HepG2 (cell line): ENCODE measurements around the gene ATP7A. TPM values are rescaled to one million over a fixed set of nuclear protein-coding genes. Genes with fewer than 3 reads are reported as not detected.

ENCODE experiments used
- ATAC-seq: fragments of 200-7000 bp; cut with Tn5 transposase; 3 replicates; pipeline ENCODE4 v1.9.1; 2020; ENCODE audit warnings: mild to moderate bottlenecking, moderate library complexity
- BruUV-seq: library from RNA; stranded (reverse); fragments of 400-500 nt; replicated peaks from 2 replicates; lab custom pipeline; 2021; lab: Mats Ljungman, UMichigan
- CTCF ChIA-PET: fragments of 300-600 bp; formaldehyde crosslinking; extraction: SDS; loops from one replicate; lab custom pipeline; 2021; ENCODE audit warnings: low total read pairs, inconsistent platforms, low intra/inter-chr PET ratio; lab: Yijun Ruan, JAX
- POLR2A ChIA-PET: fragments of 350-600 bp; sonication (Branson Sonifier 250); formaldehyde crosslinking; loops from one replicate; lab custom pipeline; 2020; ENCODE audit warnings: antibody characterized with exemption, inconsistent platforms; lab: Yijun Ruan, JAX
- DNase-seq: peaks from one replicate; pipeline ENCODE4 v3.0.0-alpha.2; 2015; ENCODE audit warnings: low spot score
- FAIRE-seq: peaks from 3 replicates; lab custom pipeline; 2011; peaks lifted over from hg19 to GRCh38; lab: Jason Lieb, UNC
- H2AFZ ChIP-seq: one replicate; pipeline ENCODE4 v1.6.1; 2011; ENCODE audit warnings: low read length, inconsistent platforms
- H3K27ac ChIP-seq: fragments of 300-600 bp; 3 replicates; pipeline ENCODE4 v1.8.0; 2011; ENCODE audit warnings: mixed run types, mild to moderate bottlenecking, mixed read lengths, low read length, inconsistent platforms; ENCODE audit not compliant: insufficient read depth; ENCODE audit errors: extremely low read length
- H3K27me3 ChIP-seq, 2 experiments: fragments of 200-600 bp in 1 of 2; 2 replicates in 1 of 2; 3 replicates in 1 of 2; pipeline versions ENCODE4 v1.6.0 to v1.8.0; 2011; ENCODE audit warnings: low read length in 2 of 2, mild to moderate bottlenecking in 2 of 2, moderate library complexity in 2 of 2, inconsistent platforms in 1 of 2; ENCODE audit not compliant: insufficient read depth in 2 of 2, control insufficient read depth in 1 of 2
- H3K36me3 ChIP-seq, 2 experiments: fragments of 200-600 bp in 1 of 2; replicated peaks in 1 of 2; 2 replicates in 1 of 2; 3 replicates in 1 of 2; pipeline versions ENCODE4 v1.5.1 to v1.8.0; 2011; ENCODE audit warnings: low read length in 2 of 2, inconsistent platforms in 1 of 2; ENCODE audit not compliant: insufficient read depth in 2 of 2, control insufficient read depth in 1 of 2
- H3K4me1 ChIP-seq: 2 replicates; pipeline ENCODE4 v1.5.1; 2012; ENCODE audit warnings: low read length, inconsistent platforms; ENCODE audit not compliant: insufficient read depth
- H3K4me2 ChIP-seq: 2 replicates; pipeline ENCODE4 v1.6.0; 2011; ENCODE audit warnings: low read depth, low read length, inconsistent platforms
- H3K4me3 ChIP-seq, 3 experiments: fragments of 200-600 bp in 1 of 3; sonication (generic), shearing (Covaris generic) in 1 of 3; replicated peaks in 1 of 3; 2 replicates each; pipeline ENCODE4 v1.5.1; 2011 to 2016; ENCODE audit warnings: low read length in 3 of 3, inconsistent platforms in 2 of 3, low read depth in 2 of 3, mild to moderate bottlenecking in 2 of 3, control low read depth in 1 of 3, mixed read lengths in 1 of 3; ENCODE audit not compliant: insufficient read depth in 1 of 3
- H3K79me2 ChIP-seq: one replicate; pipeline ENCODE4 v1.6.1; 2011; ENCODE audit warnings: low read length, inconsistent platforms; ENCODE audit not compliant: insufficient read depth
- H3K9ac ChIP-seq: 2 replicates; pipeline ENCODE4 v1.6.0; 2011; ENCODE audit warnings: mild to moderate bottlenecking, low read depth, low read length, inconsistent platforms; ENCODE audit not compliant: insufficient read depth
- H3K9me3 ChIP-seq: 2 replicates; pipeline ENCODE4 v1.5.1; 2012; ENCODE audit warnings: mild to moderate bottlenecking, low read length
- H4K20me1 ChIP-seq: 2 replicates; pipeline ENCODE4 v1.6.0; 2011; ENCODE audit warnings: inconsistent platforms, mild to moderate bottlenecking, low read length, moderate library complexity; ENCODE audit not compliant: insufficient read depth
- FOSL2 ChIP-seq: sonication (generic); formaldehyde crosslinking; IDR thresholded peaks from 2 replicates; pipeline ENCODE4 v1.4.0; 2020; ENCODE audit warnings: missing genetic modification reagents
- NCOA2 ChIP-seq: sonication (generic); formaldehyde crosslinking; IDR thresholded peaks from 2 replicates; pipeline ENCODE4 v1.8.0; 2022; ENCODE audit warnings: inconsistent platforms
- ZBTB10 ChIP-seq: sonication (generic); formaldehyde crosslinking; IDR thresholded peaks from 2 replicates; pipeline ENCODE4 v1.4.0; 2020; ENCODE audit warnings: missing genetic modification reagents, borderline replicate concordance
- ZBTB3 ChIP-seq: sonication (generic); formaldehyde crosslinking; IDR thresholded peaks from 2 replicates; pipeline ENCODE4 v1.4.0; 2020; ENCODE audit warnings: low read depth, mild to moderate bottlenecking, moderate library complexity, missing genetic modification reagents, borderline replicate concordance
- ZFP91 ChIP-seq: sonication (generic); formaldehyde crosslinking; IDR thresholded peaks from 2 replicates; pipeline ENCODE4 v1.9.0; 2022; ENCODE audit warnings: missing genetic modification reagents, mild to moderate bottlenecking, borderline replicate concordance
- ZNF256 ChIP-seq: sonication (generic); formaldehyde crosslinking; conservative IDR thresholded peaks from 2 replicates; pipeline ENCODE4 v1.4.0; 2020; ENCODE audit warnings: missing genetic modification reagents
- ZNF687 ChIP-seq: sonication (generic); formaldehyde crosslinking; IDR thresholded peaks from 2 replicates; pipeline ENCODE4 v1.5.1; 2020; ENCODE audit warnings: mild to moderate bottlenecking, missing genetic modification reagents, moderate library complexity
- WGBS: methylation state at CpG from one replicate; pipeline ENCODE4 v1.1.6; 2017; ENCODE audit warnings: low lambda C conversion rate; 5-methylcytosine and 5-hydroxymethylcytosine counted together
- in situ Hi-C: cut with HindIII; loops from 2 replicates; pipeline ENCODE4 v1.10.0; 2017; ENCODE audit warnings: low pct_unique_long_range_greater_than_20kb; ENCODE audit not compliant: extremely low pct_ligation_motif_present
- intact Hi-C: fragments of 100-400 bp; cut with micrococcal nuclease; formaldehyde crosslinking; loops from one replicate; pipeline ENCODE4 v1.10.0; 2022; ENCODE audit not compliant: unreplicated experiment
- polyA plus RNA-seq, 8 experiments: library from polyadenylated mRNA; depleted of rRNA in 3 of 8; stranded (reverse) in 7 of 8; unstranded in 1 of 8; fragments of >200 nt; fragmentation: Illumina TruSeq in 4 of 8; extraction: Trizol in 4 of 8; gene quantifications; 2 replicates each; pipeline versions ENCODE4 v1.2.1 to v1.2.3, GENCODE V29; 2011 to 2016; ENCODE audit warnings: low read depth in 4 of 8, missing spikeins in 1 of 8, mixed read lengths in 1 of 8; ENCODE audit not compliant: insufficient read depth in 1 of 8
- total RNA-seq, 5 experiments: library from RNA; depleted of rRNA; stranded (reverse); fragments of >200 nt; fragmentation: Illumina TruSeq; extraction: Trizol; gene quantifications; 2 replicates each; pipeline ENCODE4 v1.2.3, GENCODE V29; 2016; ENCODE audit warnings: low read depth in 1 of 5

The ATP7A gene
- total and polyA plus RNA-seq, 2 of the 13 experiments (the other 11 are each of a cell fraction or from before 2014, with no cell fraction given), result 1.7 to 4.7 TPM

GRCh38 chrX:77962068-77962902 lies 51.8 kb downstream of the ATP7A start:
- Histone ChIP-seq H3K9ac (no peak overlapping the region), H3K9me3 (no peaks in the 10 kb centered on the region), H3K27ac (no peak overlapping the region), H3K27me3 (no peaks in the 10 kb centered on the region), H3K4me2 (no peak overlapping the region), H3K79me2 (no peaks in the 10 kb centered on the region), H2AFZ (no peak overlapping the region), H4K20me1 (no peaks in the 10 kb centered on the region), H3K4me3 (no peak overlapping the region), H3K36me3 (no peaks in the 10 kb centered on the region), H3K4me1 (no peaks in the 10 kb centered on the region)
- in situ Hi-C loops (no loop called here), intact Hi-C loops (no loop called here)
- no peak for FAIRE-seq
- BruUV-seq, result no TSS peak
- no peak for TF ChIP-seq ZFP91 (CRISPR knock-in tag)
- TF ChIP-seq ZNF256 (CRISPR knock-in tag), result no peak
- no peak for TF ChIP-seq FOSL2
- no peak for TF ChIP-seq ZNF687 (CRISPR knock-in tag)
- no peak for TF ChIP-seq ZBTB3 (CRISPR knock-in tag)
- TF ChIP-seq ZBTB10 (CRISPR knock-in tag), result no peak
- TF ChIP-seq NCOA2 (CRISPR knock-in tag), result no peak
- ATAC-seq, result no peak
- ChIA-PET CTCF (no interaction called here), POLR2A (no interaction called here)
- 94% methylated on average over 13 of the region's 13 CpGs for WGBS
- DNase-seq, result no peak
